ENCODE data around the gene UBTD2.
"Not testable (repeated sequence)": the region's sequence is repeated elsewhere in the genome, so short reads cannot be mapped to it uniquely, and the experiment has no call there.

Gene UBTD2

DNA sequence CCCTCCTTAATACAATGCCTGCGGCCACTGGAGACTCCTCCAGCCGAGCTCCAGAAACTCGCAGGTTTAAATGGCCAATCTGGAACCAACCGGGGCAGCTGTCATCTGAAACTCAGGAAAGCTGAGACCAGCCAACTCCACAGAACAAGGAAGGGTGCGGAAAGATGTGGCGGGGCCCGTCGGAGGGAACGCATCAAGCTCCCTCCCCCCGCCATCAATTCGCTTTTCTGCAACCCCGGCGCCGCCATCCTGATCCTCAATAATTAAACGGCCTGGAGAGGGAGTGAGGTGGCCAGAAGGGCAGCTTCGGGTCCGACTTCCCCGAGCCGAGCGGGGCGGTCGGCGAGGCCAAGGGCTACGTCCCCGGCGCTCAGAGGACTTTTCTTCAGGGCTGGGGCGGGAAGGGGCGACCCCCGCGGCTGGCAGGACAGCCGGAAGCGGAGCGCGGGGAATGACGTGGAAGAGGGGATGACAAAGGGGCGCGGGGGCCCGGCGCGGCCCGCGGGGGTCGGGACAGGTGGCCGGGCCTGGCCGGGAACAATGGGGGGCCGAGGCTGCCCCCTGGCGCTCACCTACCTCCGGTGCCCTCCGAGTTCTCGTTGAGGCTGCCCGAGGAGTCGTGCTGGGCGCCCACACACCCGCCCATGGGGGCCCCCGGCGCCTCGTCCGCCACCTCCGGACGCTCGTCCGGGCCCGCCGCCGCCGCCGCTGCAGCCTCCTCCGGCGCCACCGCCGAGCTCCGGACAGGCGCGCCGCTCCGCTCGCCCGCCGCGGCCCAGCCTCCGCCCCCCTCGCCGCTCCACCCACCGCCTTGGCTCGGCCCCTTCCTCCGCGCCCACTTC, at the start of gene UBTD2:
Gene UBTD2, minus strand, starts transcription at position 745 of the 842 bp plus-strand sequence. Its CDS starts 99 bp downstream, at position 646.
- no peak for DNase-seq

DNA sequence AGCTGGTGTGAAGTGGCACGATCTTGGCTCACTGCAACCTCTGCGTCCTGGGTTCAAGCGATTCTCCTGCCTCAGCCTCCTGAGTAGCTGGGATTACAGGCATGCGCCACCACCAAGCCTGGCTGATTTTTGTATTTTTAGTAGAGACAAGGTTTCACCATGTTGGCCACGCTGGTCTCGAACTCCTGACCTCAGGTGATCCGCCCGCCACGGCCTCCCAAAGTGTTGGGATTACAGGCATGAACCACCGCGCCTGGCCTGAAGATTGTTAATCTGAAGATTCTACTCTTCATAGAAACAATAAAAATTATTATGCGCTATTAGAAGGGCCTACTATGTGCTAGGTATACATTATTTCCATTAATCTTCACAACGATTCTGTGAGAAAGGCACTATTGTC, 43.3 kb upstream of the UBTD2 start:
- not testable (repeated sequence) for DNase-seq

- no peak for DNase-seq
Measured at GRCh38 chr5:172325452-172325851, 41.9 kb upstream of the UBTD2 start.

DNA sequence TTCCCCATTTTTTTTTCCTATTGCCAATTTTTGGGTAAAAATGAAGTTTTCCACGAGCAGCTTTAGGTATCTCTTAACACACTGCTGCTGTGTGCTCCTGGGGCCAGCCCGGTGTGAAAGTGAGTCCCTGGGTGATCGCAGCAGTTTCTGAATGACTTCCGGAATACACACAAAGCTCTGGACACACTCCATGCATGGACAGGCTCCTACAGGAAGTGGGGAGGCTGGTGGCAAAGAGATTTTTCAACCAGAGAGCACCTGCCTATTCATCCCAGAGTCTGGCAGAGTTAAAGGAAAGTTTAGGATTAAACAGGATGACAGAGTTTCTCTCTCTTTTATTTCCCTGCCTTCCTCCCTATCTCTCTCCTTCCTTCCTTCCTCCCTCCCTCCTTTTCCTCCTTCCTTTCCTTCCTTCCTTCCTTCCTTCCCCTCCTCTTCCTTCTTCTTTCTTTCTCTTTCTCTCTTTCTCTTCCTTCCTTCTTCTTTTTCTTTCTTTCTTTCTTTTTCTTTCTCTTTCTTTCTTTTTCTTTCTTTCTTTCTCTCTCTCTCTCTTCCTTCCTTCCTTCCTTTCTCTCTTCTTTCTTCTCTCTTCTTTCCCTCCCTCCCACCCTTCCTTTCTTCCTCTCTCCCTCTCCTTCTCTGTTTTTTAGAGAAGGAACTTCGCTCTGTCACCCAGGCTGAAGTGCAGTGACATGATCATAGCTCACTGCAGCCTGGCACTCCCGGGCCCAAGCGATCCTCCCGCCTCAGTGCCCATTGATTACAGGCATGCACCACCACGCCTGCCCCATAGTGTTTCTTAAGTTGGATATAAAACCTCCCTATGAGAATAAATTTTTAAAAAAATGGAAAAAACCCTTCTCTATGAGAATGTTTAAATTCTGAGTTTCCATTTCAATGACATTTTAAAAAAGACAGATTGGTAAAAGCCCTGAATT, 38.7 kb upstream of the UBTD2 start:
- no peak for DNase-seq

- DNase-seq = no peak
Measured at GRCh38 chr5:172321593-172321992, 38.0 kb upstream of the UBTD2 start.

DNA sequence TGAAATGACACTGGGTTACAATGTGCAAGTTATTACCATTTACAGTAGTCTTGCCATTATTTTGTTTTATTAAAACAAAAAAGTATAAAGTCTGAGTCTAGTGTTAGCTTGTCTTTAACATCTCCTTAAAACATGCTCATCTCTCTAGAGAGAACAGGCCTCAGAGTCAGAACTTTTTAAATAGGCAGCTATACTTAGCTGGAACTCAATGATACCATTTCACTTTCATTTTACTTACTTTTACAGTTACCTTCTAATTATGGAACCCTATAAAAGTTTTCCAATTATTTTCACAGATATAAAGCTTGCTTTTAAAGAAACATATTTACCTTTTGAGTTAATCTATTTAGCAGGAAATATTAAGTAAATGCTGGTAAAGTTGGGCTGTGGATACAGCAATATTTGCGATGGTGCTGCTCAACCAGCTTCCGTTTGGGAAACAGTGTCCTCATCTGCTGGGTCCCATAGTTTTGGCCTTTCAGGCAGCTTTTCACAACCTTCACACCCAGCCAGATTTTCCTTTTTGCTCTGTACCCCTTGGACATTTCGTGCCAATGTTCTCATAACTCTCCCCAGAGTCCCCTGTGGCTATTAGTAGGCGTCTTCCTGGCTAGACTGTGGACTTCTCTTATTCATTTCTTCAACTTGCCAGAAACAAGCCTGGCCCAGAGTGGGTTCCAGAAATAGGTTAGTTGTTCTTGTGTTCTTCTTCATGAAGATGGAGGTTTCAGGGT, 36.3 kb upstream of the UBTD2 start:
- DNase-seq = no peak

DNA sequence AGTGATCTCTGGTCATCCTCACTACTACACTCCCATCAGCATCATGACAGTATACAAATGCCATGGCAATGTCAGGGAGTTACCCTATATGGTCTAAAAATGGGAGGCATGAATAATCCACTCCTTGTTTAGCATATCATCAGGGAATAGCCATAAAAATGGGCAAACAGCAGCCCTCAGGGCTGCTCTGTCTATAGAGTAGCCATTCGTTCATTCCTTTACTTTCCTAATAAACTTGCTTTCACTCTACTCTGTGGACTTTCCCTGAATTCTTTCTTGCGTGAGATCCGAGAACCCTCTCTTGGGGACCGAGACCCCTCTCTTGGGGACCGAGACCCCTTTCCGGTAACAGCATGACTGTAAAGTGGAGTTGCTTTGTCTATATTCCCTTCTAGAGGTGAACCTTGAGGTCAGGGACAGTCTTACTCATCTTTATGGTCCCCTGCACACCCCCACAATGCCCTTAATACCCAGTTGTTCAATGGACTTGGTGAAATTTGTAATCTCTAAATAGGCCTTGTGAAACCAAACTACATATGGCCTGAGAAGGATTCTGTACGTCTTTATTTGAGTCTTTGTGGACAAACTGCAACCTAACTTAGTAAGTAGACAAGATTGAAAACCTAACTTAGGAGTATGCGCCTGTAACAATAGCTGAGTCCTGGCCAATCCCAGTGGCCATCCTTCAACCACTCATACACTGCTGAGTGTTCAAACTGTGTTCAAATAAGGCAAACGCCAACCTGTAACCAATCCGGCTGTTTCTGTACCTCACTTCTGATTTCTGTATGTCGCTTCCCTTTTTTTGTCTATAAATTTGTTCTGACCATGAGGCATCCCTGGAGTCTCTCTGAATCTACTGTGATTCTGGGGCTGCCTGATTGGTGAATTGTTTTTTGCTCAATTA, 32.3 kb upstream of the UBTD2 start:
- no peak for DNase-seq

DNA sequence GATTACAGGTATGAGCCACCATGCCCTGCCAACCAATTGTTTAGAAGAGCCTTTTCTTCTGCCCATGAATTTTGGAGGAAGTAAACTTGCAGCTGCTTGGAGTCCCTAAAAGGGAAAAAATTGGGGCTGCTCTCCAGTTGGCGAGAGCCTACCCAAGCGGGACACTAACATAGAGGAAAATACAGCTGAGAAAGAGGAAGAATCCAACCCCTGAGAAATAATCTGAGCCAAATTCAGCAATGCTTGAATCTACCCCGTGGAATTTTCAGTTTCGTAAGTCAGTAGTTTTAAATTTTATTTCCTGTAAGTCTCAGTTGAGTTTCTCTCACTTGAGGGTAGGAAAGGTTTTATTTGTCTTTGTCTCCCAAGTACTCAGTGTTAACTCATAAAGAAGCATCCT, 30.4 kb upstream of the UBTD2 start:
- no peak for DNase-seq

- DNase-seq = no peak
Measured at GRCh38 chr5:172312286-172312685, 28.7 kb upstream of the UBTD2 start.

DNA sequence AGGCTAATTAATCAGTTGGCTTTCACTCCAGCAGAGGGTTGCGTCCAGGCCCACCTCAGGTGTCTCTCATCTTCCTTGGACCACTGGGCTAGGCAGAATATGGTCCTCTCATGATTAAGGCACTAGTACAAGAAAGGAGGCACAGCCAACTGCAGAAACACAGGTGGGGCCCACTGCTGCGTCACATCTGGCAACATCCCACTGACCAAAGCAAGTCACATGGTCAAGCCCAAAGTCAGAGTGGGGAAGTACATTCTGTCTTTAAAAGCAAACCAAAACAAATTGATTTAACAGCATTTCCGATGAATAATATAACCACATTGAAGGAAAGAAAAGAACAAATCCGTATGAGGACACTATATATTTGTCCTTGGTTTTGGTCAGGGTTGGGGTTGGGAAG, 28.0 kb upstream of the UBTD2 start:
- no peak for DNase-seq

GRCh38 chr5:172311026-172311425, 27.5 kb upstream of the UBTD2 start:
- DNase-seq = no peak

GRCh38 chr5:172305380-172305779, 21.8 kb upstream of the UBTD2 start:
- DNase-seq = no peak

GRCh38 chr5:172303572-172304335, 20.2 kb upstream of the UBTD2 start:
- no peak for DNase-seq

- DNase-seq = no peak
Measured at GRCh38 chr5:172303162-172303561, 19.6 kb upstream of the UBTD2 start.

DNA sequence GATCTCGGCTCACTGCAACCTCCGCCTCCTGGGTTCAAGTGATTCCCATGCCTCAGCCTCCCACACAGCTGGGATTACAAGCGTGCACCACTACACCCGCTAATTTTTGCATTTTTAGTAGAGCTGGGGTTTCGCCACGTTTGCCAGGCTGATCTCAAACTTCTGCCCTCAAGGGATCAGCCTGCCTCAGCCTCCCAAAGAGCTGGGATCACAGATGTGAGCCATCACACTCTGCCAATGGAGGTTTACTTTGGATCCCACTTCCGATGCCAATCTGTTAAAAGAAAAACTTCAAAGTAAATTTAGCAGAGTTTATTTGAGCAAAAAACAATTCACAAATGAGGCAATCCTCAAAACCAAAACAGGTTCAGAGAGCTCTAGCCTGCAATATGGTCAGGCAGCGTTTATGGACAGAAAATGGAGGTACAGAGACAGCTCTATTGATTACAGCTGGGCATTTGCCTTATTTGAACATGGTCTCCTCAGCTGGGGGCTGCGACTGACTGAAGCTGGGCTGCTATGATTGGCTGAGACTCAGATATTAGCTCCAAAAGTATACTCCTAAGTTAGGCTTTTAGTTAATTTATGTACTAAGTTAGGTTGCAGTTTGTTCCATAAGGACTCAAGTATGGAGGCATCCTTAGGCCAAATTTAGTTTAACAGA, 18.6 kb upstream of the UBTD2 start:
- no peak for DNase-seq

GRCh38 chr5:172299916-172300439, 16.4 kb upstream of the UBTD2 start:
- DNase-seq = no peak

GRCh38 chr5:172294831-172295230, 11.3 kb upstream of the UBTD2 start:
- no peak for DNase-seq

GRCh38 chr5:172293745-172294342, 10.3 kb upstream of the UBTD2 start:
- no peak for DNase-seq

DNA sequence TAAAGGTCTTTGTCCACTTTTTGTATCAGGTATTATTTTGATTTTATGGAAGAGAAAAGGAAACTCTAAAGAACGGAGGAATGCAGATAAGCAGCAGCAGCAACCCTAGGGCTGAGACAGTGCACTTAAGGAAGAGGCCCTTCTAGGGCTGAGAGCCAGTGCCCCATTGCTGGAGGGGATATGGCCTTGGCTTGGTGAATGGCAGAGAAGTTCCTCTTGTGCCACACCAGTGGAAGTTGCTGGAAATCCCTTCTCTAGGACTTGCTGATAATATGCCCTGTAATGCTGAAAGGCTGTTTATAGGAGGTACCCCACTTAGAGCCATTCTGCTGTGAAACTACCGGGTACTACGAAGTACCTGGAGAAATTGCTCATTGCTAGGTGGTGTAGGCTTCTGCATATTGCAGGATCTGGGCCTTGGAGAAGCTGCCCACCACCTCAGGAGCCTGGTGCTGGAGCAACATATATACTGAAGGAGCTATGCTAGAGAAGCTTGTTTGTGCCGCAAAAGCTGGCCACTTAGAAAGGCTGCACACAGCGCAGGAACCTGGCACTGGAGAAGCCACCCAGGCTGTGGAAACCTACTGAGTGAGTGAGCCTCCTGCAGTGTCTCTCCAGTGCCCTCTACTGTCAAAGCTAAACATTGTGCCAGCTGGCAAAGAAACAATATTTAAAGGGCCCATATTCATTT, 9.6 kb upstream of the UBTD2 start:
- DNase-seq = peak; percentile 48
